K562 (cell line): ENCODE results near the gene PITPNB. TPM values are rescaled to one million over a fixed set of nuclear protein-coding genes. Genes with fewer than 3 reads are reported as not detected.

Experiments used
- ATAC-seq: fragments of 200-7000 bp; cut with Tn5 transposase; 3 replicates; pipeline ENCODE4 v1.9.1; 2020; ENCODE audit warnings: moderate library complexity
- BruUV-seq: library from RNA; stranded (reverse); fragments of 400-500 nt; replicated peaks from 2 replicates; lab custom pipeline; 2021; lab: Mats Ljungman, UMichigan
- CTCF ChIA-PET: fragments of 300-600 bp; formaldehyde crosslinking; extraction: SDS; loops from one replicate; lab custom pipeline; 2021; ENCODE audit warnings: low intra/inter-chr PET ratio; lab: Yijun Ruan, JAX
- POLR2A ChIA-PET: fragments of 300-600, 350-650 bp; sonication (Branson Sonifier 250); formaldehyde crosslinking; extraction: SDS; loops from one replicate; lab custom pipeline; 2021; ENCODE audit warnings: antibody characterized with exemption, inconsistent platforms; lab: Yijun Ruan, JAX
- DNase-seq, 4 experiments: peaks; one replicate each; pipeline versions ENCODE4 v3.0.0 to v3.0.0-alpha.2; 2011 to 2018; ENCODE audit warnings: low spot score in 3 of 4, mixed read lengths in 3 of 4; ENCODE audit errors: extremely low read depth in 1 of 4
- FAIRE-seq: peaks from 2 replicates; lab custom pipeline; 2011; peaks lifted over from hg19 to GRCh38; lab: Jason Lieb, UNC
- H2AFZ ChIP-seq: 2 replicates; pipeline ENCODE4 v1.6.0; 2011; ENCODE audit warnings: low read depth, low read length, control low read depth, inconsistent platforms
- H3K27ac ChIP-seq: fragments of 200-600 bp; 3 replicates; pipeline ENCODE4 v1.8.0; 2011; ENCODE audit warnings: low read depth, mild to moderate bottlenecking, control low read depth, inconsistent platforms, low read length, moderate library complexity, mixed read lengths; ENCODE audit errors: extremely low read depth
- H3K27me3 ChIP-seq, 2 experiments: fragments of 300-600 bp in 1 of 2; 2 replicates in 1 of 2; 3 replicates in 1 of 2; pipeline versions ENCODE4 v1.6.0 to v1.8.0; 2011; ENCODE audit warnings: inconsistent platforms in 2 of 2, low read length in 2 of 2, mild to moderate bottlenecking in 1 of 2, mixed read lengths in 1 of 2, moderate library complexity in 1 of 2; ENCODE audit not compliant: control insufficient read depth in 2 of 2, insufficient read depth in 2 of 2
- H3K36me3 ChIP-seq: fragments of 300-600 bp; 3 replicates; pipeline ENCODE4 v1.8.0; 2011; ENCODE audit warnings: mild to moderate bottlenecking, low read length, inconsistent platforms; ENCODE audit not compliant: control insufficient read depth, insufficient read depth
- H3K4me1 ChIP-seq, 2 experiments: fragments of 200-600 bp in 1 of 2; replicated peaks in 1 of 2; 2 replicates in 1 of 2; 3 replicates in 1 of 2; pipeline versions ENCODE4 v1.5.1 to v1.8.0; 2011; ENCODE audit warnings: inconsistent platforms in 2 of 2, low read length in 2 of 2, mild to moderate bottlenecking in 1 of 2, mixed read lengths in 1 of 2, moderate library complexity in 1 of 2; ENCODE audit not compliant: control insufficient read depth in 2 of 2, insufficient read depth in 2 of 2
- H3K4me2 ChIP-seq: 2 replicates; pipeline ENCODE4 v1.6.1; 2011; ENCODE audit warnings: low read length, control low read depth, inconsistent platforms, mixed read lengths; ENCODE audit not compliant: insufficient read depth
- H3K4me3 ChIP-seq: fragments of 200-600 bp; sonication (generic), shearing (Covaris generic); 2 replicates; pipeline ENCODE4 v1.5.1; 2016; ENCODE audit warnings: control low read depth, inconsistent platforms
- H3K79me2 ChIP-seq: fragments of 200-600 bp; 3 replicates; pipeline ENCODE4 v1.8.0; 2011; ENCODE audit warnings: low read length, inconsistent platforms; ENCODE audit not compliant: control insufficient read depth, insufficient read depth
- H3K9ac ChIP-seq, 2 experiments: 2 replicates each; pipeline versions ENCODE4 v1.6.0 to v1.6.1; 2011; ENCODE audit warnings: low read depth in 2 of 2, low read length in 2 of 2, control low read depth in 1 of 2, inconsistent platforms in 1 of 2, mild to moderate bottlenecking in 1 of 2, mixed read lengths in 1 of 2; ENCODE audit not compliant: insufficient read depth in 1 of 2
- H3K9me1 ChIP-seq: one replicate; pipeline ENCODE4 v1.6.0; 2011; ENCODE audit warnings: inconsistent platforms, mild to moderate bottlenecking, low read length, moderate library complexity; ENCODE audit not compliant: control insufficient read depth, insufficient read depth
- H3K9me3 ChIP-seq: replicated peaks from 2 replicates; pipeline ENCODE4 v1.5.1; 2011; ENCODE audit warnings: low read depth, low read length, inconsistent platforms; ENCODE audit not compliant: control insufficient read depth, insufficient read depth
- H4K20me1 ChIP-seq: replicated peaks from 2 replicates; pipeline ENCODE4 v1.6.1; 2011; ENCODE audit warnings: low read length, inconsistent platforms, mixed read lengths; ENCODE audit not compliant: control insufficient read depth, insufficient read depth
- BDP1 ChIP-seq: IDR thresholded peaks from 3 replicates; pipeline ENCODE4 v1.6.1; 2011; ENCODE audit not compliant: insufficient read length, insufficient read depth
- CC2D1A ChIP-seq: fragments of 450-650 bp; IDR thresholded peaks from 2 replicates; pipeline ENCODE4 v1.6.1; 2017; ENCODE audit warnings: mild to moderate bottlenecking
- FUS ChIP-seq: fragments of 200-400 bp; formaldehyde crosslinking; optimal IDR thresholded peaks from 2 replicates; pipeline ENCODE3; 2017; ENCODE audit warnings: low read depth, low read length
- PRMT5 ChIP-seq: sonication (generic); formaldehyde crosslinking; IDR thresholded peaks from 2 replicates; pipeline ENCODE4 v1.5.0; 2020; ENCODE audit warnings: missing genetic modification reagents
- WGBS: fragments of 100-300 bp; shearing (Covaris generic); methylation state at CpG from one replicate; pipeline ENCODE4 v1.1.6; 2016; ENCODE audit warnings: low coverage, mixed read lengths; ENCODE audit not compliant: insufficient coverage; ENCODE audit errors: missing lambda C conversion rate; 5-methylcytosine and 5-hydroxymethylcytosine counted together
- in situ Hi-C: fragments of 300-500 bp; cut with MboI; formaldehyde crosslinking; loops from 4 replicates; pipeline ENCODE4 v1.15.0; 2018; ENCODE audit warnings: inconsistent platforms, mixed read lengths
- intact Hi-C: fragments of 100-400 bp; cut with micrococcal nuclease; formaldehyde crosslinking; loops from 2 replicates; pipeline ENCODE4 v1.14.2; 2022
- polyA plus RNA-seq, 8 experiments: library from polyadenylated mRNA; depleted of rRNA in 4 of 8; stranded (reverse) in 5 of 8; unstranded in 3 of 8; fragments of >200 nt; fragmentation: Nextera tagmentation in 2 of 8; fragmentation: Illumina TruSeq in 1 of 8; extraction: Ambion mirVana in 2 of 8; extraction: Trizol in 1 of 8; gene quantifications; 2 replicates each; pipeline versions ENCODE4 v1.2.1 to v1.2.3, GENCODE V29; 2011 to 2014; ENCODE audit warnings: inconsistent platforms in 1 of 8, missing spikeins in 1 of 8
- total RNA-seq, 7 experiments: library from RNA; depleted of rRNA in 6 of 7; stranded (reverse); fragments of >200 nt in 6 of 7; fragmentation: Illumina TruSeq in 2 of 7; extraction: Trizol in 2 of 7; gene quantifications; 2 replicates each; pipeline versions ENCODE4 v1.2.1 to v1.2.3, GENCODE V29; 2011 to 2021; ENCODE audit warnings: low replicate concordance in 1 of 7
- TF ChIP-seq, protein P1 (sequence below): sonication (generic); formaldehyde crosslinking; IDR thresholded peaks from 2 replicates; pipeline ENCODE4 v1.8.1; 2023; ENCODE audit warnings: missing genetic modification reagents, mild to moderate bottlenecking, borderline replicate concordance
- TF ChIP-seq, protein P2 (sequence below): sonication (generic); formaldehyde crosslinking; IDR thresholded peaks from 2 replicates; pipeline ENCODE4 v1.8.0; 2023; ENCODE audit warnings: mild to moderate bottlenecking, missing genetic modification reagents

PITPNB gene
- total and polyA plus RNA-seq, 9 of the 15 experiments (the other 6 are each of a cell fraction or from before 2014, with no cell fraction given), result 13.1 to 52.4 (median 34.7) TPM

DNA sequence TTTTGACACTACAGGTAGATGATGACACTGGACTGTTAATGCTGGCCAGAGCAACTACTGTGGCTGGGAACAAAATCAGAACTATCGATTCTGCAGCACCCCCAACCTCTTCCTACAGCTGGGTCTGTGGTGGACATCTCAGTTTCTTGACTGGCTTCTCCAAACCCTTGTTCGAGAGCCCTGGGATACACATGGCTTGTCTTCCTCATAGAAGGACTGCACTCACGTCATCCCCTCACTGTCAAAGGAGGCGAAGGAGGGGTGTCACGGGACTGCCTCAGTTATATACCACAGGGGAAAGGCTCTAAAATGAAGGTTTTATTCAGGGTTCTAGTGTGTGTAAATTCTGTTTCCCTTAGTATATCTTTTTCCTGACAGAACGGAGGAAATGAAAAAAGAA lies 44.9 kb downstream of the PITPNB start (continued):
- TF ChIP-seq, protein P1, sequence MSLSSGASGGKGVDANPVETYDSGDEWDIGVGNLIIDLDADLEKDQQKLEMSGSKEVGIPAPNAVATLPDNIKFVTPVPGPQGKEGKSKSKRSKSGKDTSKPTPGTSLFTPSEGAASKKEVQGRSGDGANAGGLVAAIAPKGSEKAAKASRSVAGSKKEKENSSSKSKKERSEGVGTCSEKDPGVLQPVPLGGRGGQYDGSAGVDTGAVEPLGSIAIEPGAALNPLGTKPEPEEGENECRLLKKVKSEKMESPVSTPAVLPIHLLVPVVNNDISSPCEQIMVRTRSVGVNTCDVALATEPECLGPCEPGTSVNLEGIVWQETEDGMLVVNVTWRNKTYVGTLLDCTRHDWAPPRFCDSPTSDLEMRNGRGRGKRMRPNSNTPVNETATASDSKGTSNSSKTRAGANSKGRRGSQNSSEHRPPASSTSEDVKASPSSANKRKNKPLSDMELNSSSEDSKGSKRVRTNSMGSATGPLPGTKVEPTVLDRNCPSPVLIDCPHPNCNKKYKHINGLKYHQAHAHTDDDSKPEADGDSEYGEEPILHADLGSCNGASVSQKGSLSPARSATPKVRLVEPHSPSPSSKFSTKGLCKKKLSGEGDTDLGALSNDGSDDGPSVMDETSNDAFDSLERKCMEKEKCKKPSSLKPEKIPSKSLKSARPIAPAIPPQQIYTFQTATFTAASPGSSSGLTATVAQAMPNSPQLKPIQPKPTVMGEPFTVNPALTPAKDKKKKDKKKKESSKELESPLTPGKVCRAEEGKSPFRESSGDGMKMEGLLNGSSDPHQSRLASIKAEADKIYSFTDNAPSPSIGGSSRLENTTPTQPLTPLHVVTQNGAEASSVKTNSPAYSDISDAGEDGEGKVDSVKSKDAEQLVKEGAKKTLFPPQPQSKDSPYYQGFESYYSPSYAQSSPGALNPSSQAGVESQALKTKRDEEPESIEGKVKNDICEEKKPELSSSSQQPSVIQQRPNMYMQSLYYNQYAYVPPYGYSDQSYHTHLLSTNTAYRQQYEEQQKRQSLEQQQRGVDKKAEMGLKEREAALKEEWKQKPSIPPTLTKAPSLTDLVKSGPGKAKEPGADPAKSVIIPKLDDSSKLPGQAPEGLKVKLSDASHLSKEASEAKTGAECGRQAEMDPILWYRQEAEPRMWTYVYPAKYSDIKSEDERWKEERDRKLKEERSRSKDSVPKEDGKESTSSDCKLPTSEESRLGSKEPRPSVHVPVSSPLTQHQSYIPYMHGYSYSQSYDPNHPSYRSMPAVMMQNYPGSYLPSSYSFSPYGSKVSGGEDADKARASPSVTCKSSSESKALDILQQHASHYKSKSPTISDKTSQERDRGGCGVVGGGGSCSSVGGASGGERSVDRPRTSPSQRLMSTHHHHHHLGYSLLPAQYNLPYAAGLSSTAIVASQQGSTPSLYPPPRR (CRISPR knock-in tag), result no peak
- TF ChIP-seq CC2D1A, result no peak
- TF ChIP-seq, protein P2, sequence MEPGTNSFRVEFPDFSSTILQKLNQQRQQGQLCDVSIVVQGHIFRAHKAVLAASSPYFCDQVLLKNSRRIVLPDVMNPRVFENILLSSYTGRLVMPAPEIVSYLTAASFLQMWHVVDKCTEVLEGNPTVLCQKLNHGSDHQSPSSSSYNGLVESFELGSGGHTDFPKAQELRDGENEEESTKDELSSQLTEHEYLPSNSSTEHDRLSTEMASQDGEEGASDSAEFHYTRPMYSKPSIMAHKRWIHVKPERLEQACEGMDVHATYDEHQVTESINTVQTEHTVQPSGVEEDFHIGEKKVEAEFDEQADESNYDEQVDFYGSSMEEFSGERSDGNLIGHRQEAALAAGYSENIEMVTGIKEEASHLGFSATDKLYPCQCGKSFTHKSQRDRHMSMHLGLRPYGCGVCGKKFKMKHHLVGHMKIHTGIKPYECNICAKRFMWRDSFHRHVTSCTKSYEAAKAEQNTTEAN (CRISPR knock-in tag), result no peak

DNA sequence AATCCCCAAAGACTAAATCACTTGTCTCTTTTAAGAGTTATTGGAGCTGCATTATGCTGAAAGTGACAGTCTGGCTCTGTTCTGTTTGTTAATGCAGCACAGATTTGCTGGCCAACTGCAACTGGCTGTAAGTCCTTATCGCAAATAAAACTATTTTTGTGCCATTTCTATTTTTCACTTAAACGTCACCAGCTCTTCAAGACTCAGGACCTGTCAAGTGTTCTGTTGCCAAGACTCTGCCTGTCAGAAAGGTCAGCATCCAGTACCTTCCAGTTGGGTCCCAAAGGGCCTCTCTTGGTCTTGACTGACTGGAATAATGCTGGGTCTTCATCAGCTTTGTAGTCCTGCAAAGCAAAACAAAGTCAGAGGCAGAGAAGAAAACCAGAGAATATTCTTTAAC lies 45.6 kb downstream of the PITPNB start:
- no peaks in the 10 kb centered on the region for H4K20me1 ChIP-seq
- H3K9me3 ChIP-seq, result no peaks in the 10 kb centered on the region
- in situ Hi-C loops, result no loop called here
- H3K27me3 ChIP-seq, result no peaks in the 10 kb centered on the region
- no peak for DNase-seq
- no TSS peak for BruUV-seq
- H3K4me1 ChIP-seq, result no peaks in the 10 kb centered on the region
- peaks cover 14% of the 10 kb centered on the region; the same call in 2 of the 3 replicates for H3K79me2 ChIP-seq
- ChIA-PET CTCF (no interaction called here), POLR2A (interaction anchor here (1.1 kb wide), 1 partner anchor 10 kb away, joined by 4 read pairs; no protein-coding TSS in a partner anchor)
- no peak overlapping the region for H3K4me3 ChIP-seq
- H3K27ac ChIP-seq, result no peak overlapping the region
- no peak for FAIRE-seq
- H3K36me3 ChIP-seq, result peaks cover 63% of the 10 kb centered on the region
- WGBS, result 86% methylated on average over 2 of the region's 2 CpGs
- no peak overlapping the region for H3K4me2 ChIP-seq
- no peak for ATAC-seq
- no peak overlapping the region for H3K9ac ChIP-seq
- TF ChIP-seq BDP1 (no peak), FUS (no peak), PRMT5 (CRISPR knock-in tag) (no peak)
- TF ChIP-seq, all 486 proteins: peak for 0
- Histone ChIP-seq H3K9me1 (no peaks in the 10 kb centered on the region), H2AFZ (no peak overlapping the region)
- intact Hi-C loops, result no loop called here
